GM21390 (cell line): ENCODE measurements around the gene SYTL1.
A peak's percentile ranks its signal among the peaks of the same experiment; 100 is the strongest.
"Not testable (repeated sequence)": the region's sequence is repeated elsewhere in the genome, so short reads cannot be mapped to it uniquely, and the experiment has no call there.

Experiments
- ATAC-seq: cut with Tn5 transposase; IDR thresholded peaks from one replicate; pipeline ENCODE4 v1.9.1; 2021; ENCODE audit not compliant: unreplicated experiment

Gene SYTL1

DNA sequence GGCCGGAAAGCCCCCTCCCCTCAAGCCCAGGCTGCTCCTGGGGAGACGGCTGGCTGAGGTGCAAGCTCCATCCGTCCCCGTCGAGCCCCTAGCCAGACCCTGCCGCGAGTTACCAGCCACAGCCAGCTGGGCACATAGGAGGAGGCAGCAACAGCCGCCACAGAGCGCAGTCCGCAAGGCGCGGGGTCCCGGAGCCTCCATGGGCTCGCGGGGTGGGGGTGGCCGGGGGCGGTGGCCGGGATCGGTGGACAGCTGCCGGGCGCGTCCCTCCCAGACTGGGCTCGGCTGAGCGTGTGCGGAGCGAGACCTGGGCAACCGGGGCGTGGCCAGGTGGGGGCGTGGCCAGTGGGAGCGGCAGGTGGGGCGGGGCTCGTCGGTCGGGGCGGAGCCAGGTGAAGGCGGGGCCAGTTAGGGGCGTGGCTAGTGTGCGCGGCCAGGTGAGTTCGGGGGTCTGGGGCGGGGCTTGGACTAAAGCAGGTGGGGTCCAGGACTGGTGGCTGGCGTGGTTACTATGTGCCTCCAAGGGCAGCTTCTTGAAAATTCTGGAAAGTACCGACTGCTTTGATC lies 41.3 kb downstream of the SYTL1 start, which contains the start of gene CD164L2:
Gene CD164L2, minus strand, starts transcription at position 295 of the 567 bp plus-strand sequence. Its CDS starts 94 bp downstream, at position 201.
- no peak for ATAC-seq

DNA sequence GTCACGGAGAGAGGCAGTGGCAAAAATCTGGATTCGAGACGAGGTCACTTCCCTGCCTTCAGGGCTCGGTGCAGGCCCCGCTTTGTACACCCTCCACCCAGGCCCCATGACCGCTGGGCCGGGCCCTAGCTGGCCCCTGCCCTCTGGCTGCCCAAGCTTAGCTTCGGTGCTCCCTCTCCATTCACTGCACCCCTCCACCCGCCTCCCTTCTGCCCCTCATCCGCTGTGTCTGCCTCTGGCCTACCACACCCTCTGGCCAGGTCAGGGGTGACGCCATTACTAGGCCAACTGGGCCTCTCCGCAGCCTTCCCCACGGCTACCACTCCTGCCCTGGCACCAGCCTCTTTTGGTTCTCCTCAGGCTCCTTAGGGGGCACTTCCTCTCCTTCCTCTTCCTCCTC lies 41.8 kb downstream of the SYTL1 start:
- ATAC-seq = no peak

DNA sequence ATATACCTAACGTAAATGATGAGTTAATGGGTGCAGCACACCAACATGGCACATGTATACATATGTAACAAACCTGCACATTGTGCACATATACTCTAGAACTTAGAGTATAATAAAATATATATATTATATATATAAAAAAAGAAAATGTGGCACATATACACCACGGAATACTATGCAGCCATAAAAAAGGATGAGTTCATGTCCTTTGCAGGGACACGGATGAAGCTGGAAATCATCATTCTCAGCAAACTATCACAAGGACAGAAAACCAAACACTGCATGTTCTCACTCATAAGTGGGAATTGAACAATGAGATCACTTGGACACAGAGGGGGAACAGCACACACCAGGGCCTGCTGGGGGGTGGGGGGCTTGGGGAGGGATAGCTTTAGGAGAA lies 43.0 kb downstream of the SYTL1 start:
- ATAC-seq = not testable (repeated sequence)

DNA sequence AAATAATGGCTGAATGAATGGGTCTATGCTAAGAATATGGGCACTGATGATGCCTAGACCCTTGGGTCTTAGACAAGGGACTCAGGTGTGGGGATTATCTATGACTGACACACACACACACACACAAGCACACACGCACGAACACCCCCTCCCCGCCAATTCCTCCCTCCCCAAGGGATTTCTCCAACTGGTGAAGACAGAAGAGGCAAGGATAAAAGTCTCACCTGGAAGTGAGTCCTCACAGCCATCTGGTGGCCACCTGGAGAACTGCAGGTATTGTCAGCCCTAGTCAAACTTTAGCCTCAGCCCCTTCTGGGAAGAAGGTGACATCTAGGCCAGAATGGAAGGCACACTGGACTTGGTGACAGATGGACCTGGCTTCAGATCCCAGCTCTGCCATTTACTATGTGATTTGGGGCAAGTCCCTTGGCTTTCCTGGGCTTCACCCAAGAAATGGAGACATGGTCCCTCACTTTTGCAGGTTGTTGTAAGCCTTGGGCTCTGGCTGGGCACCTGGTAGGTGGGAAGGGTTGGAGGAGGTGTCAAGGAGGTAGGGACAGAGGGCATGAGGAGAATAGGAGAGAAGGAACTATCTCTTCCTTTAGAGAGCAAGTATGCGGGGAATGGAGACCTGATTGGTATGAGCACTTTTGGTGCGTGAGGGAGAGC lies 46.6 kb downstream of the SYTL1 start:
- ATAC-seq = no peak

GRCh38 chr1:27391511-27392095 lies 49.8 kb downstream of the SYTL1 start:
- ATAC-seq = no peak

DNA sequence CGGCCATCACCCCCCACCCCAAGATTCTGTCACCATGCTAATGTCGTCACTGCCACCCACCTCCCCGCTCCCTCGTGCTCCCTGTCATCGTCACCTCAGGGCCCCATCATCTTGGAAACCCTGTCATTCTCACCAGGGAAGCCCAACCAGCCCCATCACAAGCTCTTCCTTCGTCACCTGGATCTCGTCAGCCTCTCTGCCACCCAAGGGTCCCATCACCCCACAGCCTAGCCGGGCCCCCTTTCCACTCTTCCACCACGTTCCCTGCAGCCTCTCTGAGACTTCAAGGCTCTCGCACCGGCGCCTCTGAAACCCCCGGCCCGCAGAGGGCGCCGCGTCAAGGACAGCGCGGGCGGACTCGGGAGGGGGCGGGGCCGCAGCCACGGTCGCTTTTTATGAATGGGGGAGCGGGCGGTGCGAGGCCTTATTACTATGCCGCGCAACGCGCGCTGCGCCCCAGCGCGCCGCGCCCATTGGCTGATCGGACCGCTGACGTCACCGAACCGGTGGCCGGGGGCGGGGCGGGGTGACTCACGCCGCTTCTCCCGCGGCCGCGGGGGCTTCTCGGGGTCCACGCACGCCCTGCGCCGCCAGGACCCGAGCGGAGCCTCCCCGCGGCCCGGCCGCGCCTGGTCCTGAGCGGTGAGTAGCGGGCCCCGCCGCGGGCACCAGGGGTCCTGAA lies 50.4 kb downstream of the SYTL1 start, which contains the start of gene GPR3:
Gene GPR3, plus strand, starts transcription at position 527 of the 682 bp plus-strand sequence. CDS start 1,177 bp downstream, outside the sequence.
- peak; percentile 73 for ATAC-seq

DNA sequence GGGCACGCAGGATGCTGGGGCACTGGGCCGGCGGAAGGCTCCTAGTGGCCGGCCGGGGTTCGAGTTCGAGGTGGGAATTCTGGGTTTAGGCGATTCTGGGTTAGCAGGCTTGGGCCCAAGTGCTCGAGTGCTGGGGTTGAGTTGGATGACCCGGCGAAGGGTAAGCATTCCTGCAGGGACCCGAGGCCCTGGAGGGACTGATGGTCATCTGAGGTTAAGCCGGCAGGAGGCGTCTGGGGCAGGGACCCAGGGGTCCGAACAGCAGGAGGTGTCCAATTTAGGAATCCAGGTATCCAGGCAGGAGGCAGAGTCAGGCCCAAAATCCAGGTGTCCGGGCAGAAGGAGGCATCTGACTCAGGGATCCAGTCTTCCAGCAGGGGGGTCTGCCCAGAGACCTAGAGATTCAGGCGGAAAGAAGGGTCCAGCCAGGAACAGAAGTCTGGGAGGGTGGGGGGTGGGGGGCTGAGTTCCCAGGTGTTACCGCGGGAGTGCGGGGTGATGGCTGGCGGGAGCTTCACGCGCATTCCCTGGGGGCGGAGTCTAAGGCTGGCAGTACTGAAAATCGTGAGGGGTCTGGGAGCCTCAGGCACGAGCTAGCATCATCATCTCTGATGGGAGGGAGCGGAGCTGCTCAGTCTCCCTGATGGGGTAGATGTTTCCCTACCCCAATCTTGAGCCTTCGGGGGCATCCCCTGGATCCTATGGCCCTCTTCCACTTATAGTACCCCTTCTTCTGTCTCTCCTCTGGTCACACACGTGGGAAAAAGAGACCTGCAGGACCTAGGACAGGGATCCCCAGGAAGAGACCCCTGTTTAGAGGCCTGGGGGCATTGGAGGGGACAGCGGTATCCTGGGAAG lies 51.2 kb downstream of the SYTL1 start:
- no peak for ATAC-seq

GRCh38 chr1:27393641-27394281 lies 51.9 kb downstream of the SYTL1 start:
- no peak for ATAC-seq

DNA sequence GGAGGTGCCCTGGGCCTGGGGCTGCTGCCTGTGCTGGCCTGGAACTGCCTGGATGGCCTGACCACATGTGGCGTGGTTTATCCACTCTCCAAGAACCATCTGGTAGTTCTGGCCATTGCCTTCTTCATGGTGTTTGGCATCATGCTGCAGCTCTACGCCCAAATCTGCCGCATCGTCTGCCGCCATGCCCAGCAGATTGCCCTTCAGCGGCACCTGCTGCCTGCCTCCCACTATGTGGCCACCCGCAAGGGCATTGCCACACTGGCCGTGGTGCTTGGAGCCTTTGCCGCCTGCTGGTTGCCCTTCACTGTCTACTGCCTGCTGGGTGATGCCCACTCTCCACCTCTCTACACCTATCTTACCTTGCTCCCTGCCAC lies 52.4 kb downstream of the SYTL1 start:
- ATAC-seq = no peak

GRCh38 chr1:27394925-27395324 lies 53.1 kb downstream of the SYTL1 start:
- no peak for ATAC-seq

DNA sequence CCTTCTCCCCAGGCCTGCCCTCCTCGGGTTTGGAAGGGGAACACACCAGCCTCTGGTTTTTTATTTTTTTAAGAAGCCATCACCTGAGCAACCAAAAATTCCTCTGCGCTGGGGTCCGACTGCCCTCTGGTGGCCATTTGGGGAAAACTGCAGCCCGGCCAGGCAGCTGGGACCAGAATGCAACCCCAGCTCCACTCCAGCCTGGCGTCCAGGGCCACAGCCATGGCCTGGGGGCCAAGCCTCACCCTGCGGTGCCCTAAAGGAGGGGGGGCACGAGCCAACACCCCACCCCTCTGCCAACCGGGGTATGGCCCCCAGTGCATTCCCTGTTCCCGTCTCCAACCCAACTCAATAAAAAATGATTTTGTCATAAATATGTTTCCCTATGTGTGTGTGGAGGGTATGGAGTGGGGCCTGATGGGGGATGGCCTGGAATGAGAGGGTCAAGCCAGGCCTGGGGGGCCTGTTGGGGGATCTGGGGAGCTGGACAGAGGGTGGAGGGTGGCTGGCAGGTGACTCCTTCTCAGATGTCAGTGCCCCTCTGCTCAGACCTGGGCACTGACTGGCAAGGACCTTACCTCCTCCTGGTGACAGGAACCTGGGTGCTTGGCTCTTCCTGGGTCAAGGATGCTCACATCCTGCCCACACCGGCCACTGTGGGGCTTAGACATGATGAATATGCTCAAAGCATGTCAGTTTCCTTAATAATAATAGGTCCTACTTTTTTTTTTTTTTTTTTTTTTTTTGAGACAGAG lies 53.8 kb downstream of the SYTL1 start:
- ATAC-seq = no peak

DNA sequence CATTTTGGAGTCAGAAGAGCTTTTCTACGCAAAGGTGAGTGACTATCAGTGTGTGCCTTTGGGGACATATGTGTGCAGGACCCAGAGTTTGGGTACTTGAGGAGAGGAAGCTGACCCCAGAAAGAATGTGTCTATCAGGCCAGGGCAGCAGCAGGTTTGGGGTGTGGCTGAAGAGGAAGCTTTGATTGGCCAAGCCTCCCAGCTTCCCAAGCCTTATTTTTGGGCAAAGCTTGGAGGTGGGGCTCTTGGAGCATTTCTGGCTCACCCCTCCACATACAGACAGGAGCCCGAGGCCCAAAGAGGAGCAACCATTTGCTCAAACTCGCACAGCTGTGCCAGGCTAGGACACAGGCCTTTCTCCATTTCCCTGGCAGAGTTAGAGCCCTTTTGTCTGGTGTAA lies 55.3 kb downstream of the SYTL1 start:
- ATAC-seq = no peak

DNA sequence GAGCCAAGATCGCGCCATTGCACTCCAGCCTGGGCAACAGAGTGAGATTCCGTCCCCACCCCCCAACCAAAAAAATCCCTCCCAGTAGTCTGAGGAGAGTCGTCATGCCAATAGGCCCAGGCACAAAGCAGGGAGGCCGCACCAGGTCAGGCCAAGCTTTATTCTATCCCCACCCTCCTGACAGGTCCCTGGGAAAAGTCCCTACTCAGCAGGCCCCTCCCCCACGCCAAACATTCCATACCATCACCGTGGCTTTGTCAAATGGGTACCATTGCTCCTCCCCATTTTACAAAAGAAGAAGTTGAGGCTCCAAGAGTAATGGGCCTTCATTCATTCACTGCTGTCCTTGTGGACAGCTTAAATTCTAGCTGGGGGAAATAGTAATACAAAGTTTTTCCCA lies 55.9 kb downstream of the SYTL1 start:
- ATAC-seq = no peak

DNA sequence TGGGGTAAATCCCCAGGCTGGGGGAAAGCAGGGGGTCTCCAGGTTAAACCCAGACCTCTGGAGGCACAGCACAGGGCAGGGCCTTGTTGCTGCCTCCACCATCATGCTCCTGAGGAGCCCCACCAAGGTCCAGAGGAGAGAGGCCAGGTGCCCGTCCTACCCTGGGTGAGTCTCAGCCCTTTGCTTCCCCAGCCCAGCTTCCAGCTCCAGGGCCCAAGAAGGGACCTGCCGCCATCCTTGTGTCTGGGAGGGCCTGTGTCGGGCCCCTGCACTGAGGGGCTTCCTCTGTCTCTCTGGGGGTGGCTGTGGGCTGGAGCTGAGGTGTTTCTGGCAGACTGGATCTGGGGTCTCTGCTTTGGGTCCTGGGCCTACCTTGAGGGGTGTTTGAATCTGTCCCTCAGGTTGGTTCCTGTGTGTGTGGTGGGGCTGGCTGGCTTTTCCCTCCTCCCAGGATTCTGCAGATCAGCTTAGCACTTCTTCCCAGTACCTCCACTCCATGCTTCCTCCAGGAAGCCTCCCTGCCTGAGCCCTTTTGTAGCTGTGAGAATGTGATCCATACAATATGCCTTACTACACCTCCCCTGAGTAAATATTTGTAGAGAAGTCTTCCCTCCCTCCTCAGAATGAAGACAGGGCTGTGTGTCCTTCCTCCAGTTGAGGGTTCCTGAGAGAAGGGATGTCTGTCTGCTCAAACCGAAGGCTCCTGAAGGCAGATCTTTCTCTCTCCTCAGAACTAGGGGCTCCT lies 56.8 kb downstream of the SYTL1 start:
- ATAC-seq = no peak

DNA sequence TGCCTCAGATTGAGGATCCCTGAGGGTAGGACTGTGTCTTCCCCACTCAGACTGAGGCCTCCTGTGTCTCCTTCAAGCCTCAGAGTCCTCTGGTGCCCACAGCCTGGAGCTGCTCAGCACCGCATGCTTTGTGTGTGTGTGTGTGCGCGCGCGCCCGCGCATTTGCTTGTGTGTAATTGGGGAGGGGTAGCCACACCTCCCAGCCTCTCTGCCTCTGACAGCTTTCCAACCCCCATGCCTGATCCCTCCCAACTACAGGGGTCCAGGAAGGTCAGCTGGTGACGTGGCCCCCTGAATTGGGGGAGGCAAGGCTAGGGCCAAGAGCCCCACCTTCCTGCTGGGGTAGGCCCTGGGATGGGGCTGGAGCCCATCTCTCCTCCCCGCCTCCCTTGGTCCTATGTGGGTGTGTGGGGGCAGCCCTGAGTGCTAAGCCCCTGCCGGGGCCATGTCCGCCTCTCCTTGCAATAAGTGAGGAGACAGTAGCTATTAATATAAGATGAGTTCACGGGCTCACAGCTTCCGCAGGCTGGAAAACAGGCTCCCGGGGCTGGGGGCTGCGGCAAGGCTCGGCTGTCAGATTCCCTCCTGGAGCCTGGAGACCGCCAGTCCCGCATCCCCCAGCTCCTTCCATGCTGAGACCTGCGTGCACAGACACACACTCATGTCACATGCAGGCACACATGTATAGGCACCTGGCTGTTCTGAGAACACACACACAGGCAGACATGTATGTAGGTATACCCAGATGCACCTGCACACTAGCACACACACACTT lies 57.6 kb downstream of the SYTL1 start:
- ATAC-seq = no peak

DNA sequence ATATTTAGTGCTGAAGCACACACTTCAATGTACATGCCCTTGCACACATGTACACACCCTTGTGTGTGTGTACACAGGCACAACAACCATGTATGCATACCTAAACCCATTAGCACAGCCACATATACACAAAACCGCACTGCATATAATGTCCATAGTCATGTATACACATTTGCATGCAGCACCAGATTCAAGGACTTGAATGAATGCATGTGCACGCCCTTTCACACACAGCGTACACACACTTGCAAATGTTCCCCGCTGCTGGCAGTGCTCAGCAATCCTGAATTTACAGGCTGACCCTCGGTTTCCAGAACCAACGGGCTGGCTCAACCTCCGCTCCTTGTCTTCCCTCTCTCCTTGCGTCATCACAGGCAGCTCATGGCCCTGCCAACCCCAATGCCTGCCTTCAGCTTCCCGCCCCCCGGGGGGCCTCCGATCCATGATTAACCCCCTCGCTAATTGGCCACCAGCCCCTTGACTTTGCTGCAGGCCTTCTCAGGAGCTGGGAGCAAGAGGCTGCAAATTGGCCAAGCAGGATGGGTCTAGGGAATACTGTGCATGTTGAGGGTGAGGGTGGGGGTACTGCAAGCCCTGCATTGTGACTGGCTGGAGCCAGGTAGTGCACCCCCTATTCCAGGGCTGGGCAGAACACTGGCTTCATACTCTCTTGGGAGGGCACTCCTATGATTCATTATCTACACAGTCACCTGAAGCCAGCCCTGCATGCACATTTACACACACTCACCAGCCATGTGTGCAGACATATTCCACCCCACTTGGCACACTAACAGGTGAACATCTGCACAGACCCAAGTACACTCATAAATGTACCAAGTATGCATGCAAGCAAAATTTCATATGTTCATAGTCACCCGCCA lies 58.5 kb downstream of the SYTL1 start:
- ATAC-seq = no peak

GRCh38 chr1:27400963-27401341 lies 59.1 kb downstream of the SYTL1 start:
- no peak for ATAC-seq
